Ishikawa (cell line): ENCODE data around the gene SETD1A.

Source experiments
- CEBPB ChIP-seq: IDR thresholded peaks from 2 replicates; pipeline ENCODE4 v1.6.1; 2012
- CREB1 ChIP-seq: IDR thresholded peaks from 2 replicates; pipeline ENCODE4 v1.6.1; 2012; ENCODE audit warnings: low read depth
- EGR1 ChIP-seq: IDR thresholded peaks from 2 replicates; pipeline ENCODE4 v1.6.1; 2012
- EP300 ChIP-seq: IDR thresholded peaks from 2 replicates; pipeline ENCODE4 v1.6.1; 2012; ENCODE audit warnings: borderline replicate concordance
- FOXM1 ChIP-seq: IDR thresholded peaks from 2 replicates; pipeline ENCODE4 v1.6.1; 2012; ENCODE audit warnings: low read depth, borderline replicate concordance
- MAX ChIP-seq: IDR thresholded peaks from 2 replicates; pipeline ENCODE4 v1.6.1; 2012
- NFIC ChIP-seq: IDR thresholded peaks from 2 replicates; pipeline ENCODE4 v1.6.1; 2012
- RAD21 ChIP-seq: IDR thresholded peaks from 2 replicates; pipeline ENCODE4 v1.6.1; 2012; ENCODE audit warnings: low read depth
- REST ChIP-seq: IDR thresholded peaks from 2 replicates; pipeline ENCODE4 v1.6.1; 2012; ENCODE audit warnings: low read depth, mild to moderate bottlenecking
- TAF1 ChIP-seq: IDR thresholded peaks from 2 replicates; pipeline ENCODE4 v1.6.1; 2012; ENCODE audit warnings: low read depth, mild to moderate bottlenecking
- TCF12 ChIP-seq: IDR thresholded peaks from 2 replicates; pipeline ENCODE4 v1.6.1; 2012; ENCODE audit warnings: low read depth
- TEAD4 ChIP-seq: IDR thresholded peaks from 2 replicates; pipeline ENCODE4 v1.6.1; 2012
- USF1 ChIP-seq: IDR thresholded peaks from 2 replicates; pipeline ENCODE4 v1.6.1; 2012
- YY1 ChIP-seq: IDR thresholded peaks from 2 replicates; pipeline ENCODE4 v1.6.1; 2012; ENCODE audit warnings: low read depth
- ZBTB7A ChIP-seq: IDR thresholded peaks from 2 replicates; pipeline ENCODE4 v1.6.1; 2012; ENCODE audit warnings: low read depth

SETD1A gene

GRCh38 chr16:30958175-30959079, 873 bp downstream of the SETD1A start:
- TF ChIP-seq YY1, result no peak
- no peak for TF ChIP-seq REST

- no peak for TF ChIP-seq USF1
- no peak for TF ChIP-seq CREB1
- TF ChIP-seq REST, result no peak
- TF ChIP-seq EP300, result no peak
- no peak for TF ChIP-seq CEBPB
- TF ChIP-seq YY1, result no peak
- no peak for TF ChIP-seq TCF12
- no peak for TF ChIP-seq NFIC
- TF ChIP-seq ZBTB7A, result no peak
- no peak for TF ChIP-seq TAF1
- TF ChIP-seq FOXM1, result no peak
- no peak for TF ChIP-seq TEAD4
- no peak for TF ChIP-seq RAD21
- TF ChIP-seq EGR1, result no peak
These were observed 3.8 kb downstream of the SETD1A start for GRCh38 chr16:30961384-30961783.

GRCh38 chr16:30963925-30964511, 6.5 kb downstream of the SETD1A start:
- no peak for TF ChIP-seq CREB1
- TF ChIP-seq REST, result no peak
- no peak for TF ChIP-seq RAD21
- TF ChIP-seq NFIC, result no peak
- TF ChIP-seq CEBPB, result no peak
- TF ChIP-seq EP300, result no peak
- no peak for TF ChIP-seq MAX
- TF ChIP-seq EGR1, result no peak
- no peak for TF ChIP-seq YY1
- no peak for TF ChIP-seq USF1
- no peak for TF ChIP-seq FOXM1
- TF ChIP-seq TCF12, result no peak
- TF ChIP-seq ZBTB7A, result no peak
- TF ChIP-seq TEAD4, result no peak
- TF ChIP-seq TAF1, result no peak

GRCh38 chr16:30964574-30965226, 7.1 kb downstream of the SETD1A start:
- TF ChIP-seq TCF12 (no peak), FOXM1 (no peak), TEAD4 (no peak), USF1 (no peak), MAX (no peak), NFIC (no peak)
